GM19043 (cell line): ENCODE results near the gene STRIP1.
"Not testable (repeated sequence)": the region's sequence is repeated elsewhere in the genome, so short reads cannot be mapped to it uniquely, and the experiment has no call there.

ENCODE experiments used
- ATAC-seq: cut with Tn5 transposase; IDR thresholded peaks from one replicate; pipeline ENCODE4 v1.9.1; 2021; ENCODE audit warnings: low read depth; ENCODE audit not compliant: unreplicated experiment

STRIP1 gene

DNA sequence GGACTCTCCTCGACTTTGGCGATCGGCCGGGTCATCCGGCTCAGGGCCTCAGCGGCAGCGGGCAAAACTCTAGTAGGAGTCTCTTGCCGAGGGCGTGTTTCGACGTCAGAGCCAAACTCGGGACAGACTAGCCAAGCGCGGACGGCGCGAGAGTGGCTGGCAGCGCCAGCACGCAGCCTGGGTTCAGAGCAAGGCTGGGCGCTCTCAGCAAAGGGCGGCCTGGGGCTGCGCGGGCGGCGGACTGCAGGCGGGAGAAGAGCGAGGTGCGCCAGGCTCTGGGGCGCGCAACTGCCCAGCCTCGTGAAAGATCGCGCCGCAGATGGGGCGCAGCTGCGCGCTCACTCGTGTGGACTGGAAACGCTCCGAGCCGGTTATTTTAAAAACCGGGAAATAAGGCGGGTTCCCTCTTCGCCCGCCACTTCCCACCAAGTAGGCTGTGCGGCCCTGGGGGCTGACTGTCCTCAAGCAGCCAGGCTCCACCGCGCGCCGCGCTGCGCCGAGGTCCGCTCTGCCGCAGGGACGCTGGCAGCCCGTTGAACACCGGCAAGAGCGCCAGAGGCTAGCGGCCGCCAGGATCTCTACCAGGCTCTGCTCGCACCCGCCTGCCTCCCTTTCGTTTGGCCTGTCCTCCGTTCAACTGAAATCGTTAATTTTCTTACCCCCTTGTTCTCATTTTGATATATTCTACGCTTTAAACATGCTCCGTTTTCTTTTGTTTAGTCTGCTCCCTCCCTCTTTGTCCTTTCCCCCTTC lies 33.6 kb downstream of the STRIP1 start:
- no peak for ATAC-seq

DNA sequence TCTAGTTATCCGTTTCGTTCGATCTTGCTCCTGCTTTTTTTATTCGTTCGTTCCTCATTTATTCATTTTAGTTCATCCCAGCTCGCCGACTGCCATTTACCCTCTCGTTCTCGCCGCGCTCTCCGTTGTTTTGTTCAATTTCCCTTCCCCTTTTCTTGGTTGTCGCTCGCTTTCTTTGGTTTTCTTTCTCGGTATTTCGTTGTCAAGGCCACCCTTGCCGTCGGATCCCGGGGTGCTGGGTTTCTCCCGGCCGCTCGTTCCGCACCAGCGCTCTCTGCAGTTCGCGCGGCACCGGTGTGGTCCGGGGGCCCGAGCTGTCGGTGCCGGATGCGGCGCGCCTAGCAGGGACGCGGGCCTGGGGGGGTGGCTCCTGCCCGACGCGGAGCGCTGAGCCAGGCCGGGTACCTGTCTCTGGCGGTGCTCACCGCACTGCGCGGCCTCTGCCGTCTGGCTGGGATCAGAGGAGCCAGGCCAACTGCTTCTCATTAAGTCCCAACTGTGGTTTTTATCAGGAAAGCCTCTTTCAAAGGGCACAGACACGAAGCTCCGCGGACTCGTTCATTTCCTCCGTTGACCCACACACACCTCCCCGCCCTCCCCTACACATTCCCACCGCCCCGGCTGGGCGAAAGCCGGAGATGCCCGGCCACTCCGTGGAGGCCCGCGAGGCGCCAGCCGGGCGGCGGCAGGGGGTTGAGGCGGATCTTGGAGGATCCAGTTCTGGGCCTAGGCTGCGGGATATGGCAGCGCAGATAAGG lies 34.4 kb downstream of the STRIP1 start:
- ATAC-seq, result no peak

- no peak for ATAC-seq
These were observed 35.2 kb downstream of the STRIP1 start for GRCh38 chr1:110069404-110070281.

DNA sequence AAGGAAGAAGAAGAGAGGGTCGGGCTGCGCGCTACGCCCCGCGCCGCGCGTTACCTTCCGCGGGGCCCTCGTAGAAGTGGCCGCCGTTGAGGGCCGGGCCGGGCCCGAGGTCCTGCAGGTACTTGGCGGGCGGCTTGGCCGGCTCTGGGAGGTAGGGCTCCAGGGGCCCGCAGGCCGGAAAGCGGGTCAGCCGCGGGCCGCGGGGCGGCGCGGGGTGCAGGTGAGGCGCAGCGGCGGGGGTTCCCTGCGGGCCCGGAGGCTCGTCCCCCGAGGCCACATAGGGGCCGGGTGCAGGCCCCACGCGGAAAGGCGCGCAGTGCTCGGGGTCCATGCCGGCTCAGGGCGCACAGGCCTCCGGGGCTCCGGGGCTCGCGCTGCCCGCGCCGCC lies 35.9 kb downstream of the STRIP1 start:
- no peak for ATAC-seq

- no peak for ATAC-seq
These were observed 36.3 kb downstream of the STRIP1 start, which contains the start of gene ALX3 for GRCh38 chr1:110070671-110071242. TSS of gene ALX3 (minus strand) at chr1:110070672. CDS start at chr1:110070612, 60 bp downstream.

DNA sequence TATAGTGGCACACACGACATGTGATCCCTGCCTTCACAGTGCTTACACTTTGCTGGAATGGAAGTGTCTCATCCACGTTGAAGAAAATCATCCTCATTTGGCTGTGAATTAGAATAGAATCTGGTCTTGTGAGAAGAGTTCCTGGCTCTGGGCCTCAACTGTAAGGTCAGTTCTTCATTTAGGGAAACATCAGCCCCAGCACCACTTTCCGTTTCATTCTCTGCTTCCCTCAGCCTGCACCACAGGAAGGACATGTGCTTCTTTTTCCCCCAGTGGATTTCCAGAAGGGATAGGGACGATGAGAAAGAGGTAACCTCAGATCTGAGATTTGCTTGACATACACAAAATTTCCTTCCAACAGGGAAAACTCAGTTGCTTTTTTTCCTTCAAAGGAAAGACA lies 39.7 kb downstream of the STRIP1 start:
- no peak for ATAC-seq

DNA sequence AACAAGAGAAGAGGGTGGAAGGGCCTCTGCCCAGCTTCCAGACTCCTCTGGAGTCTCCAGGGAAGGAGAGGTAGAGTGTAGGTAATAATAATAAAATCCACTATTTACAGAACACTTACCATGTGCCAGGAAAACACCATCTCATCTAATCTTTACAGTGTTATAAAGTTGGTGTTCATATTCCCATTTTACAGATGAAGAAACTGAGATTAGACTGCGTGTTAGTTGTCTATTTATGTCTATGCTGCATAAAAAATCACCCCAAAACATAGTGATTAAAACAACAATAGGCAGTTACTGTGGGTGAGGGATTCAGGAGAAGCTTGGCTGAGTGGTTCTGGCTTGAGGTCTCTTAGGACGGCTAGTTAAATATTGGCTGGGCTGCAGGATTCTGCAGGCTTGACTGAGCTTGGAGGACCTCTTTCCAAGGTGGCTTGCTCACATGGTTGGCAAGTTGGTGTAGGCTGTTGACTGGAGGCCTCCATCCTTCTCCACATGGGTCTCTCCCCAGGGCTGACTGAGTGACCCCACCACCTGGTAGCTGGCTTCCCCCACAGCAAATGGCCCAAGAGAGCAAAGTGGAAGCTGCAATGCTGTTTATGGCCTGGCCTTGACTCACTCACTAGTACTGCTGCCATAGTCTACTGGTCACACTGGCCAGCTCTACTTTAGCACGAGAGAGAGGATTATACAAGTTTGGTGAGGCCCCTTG lies 42.5 kb downstream of the STRIP1 start:
- ATAC-seq, result no peak

GRCh38 chr1:110079995-110080394 lies 45.6 kb downstream of the STRIP1 start:
- ATAC-seq, result not testable (repeated sequence)

- no peak for ATAC-seq
These were observed 46.6 kb downstream of the STRIP1 start for GRCh38 chr1:110081061-110081460.

GRCh38 chr1:110082477-110082876 lies 48.1 kb downstream of the STRIP1 start:
- ATAC-seq, result no peak

- ATAC-seq, result no peak
These were observed 48.8 kb downstream of the STRIP1 start for GRCh38 chr1:110083061-110083865.

- ATAC-seq, result no peak
These were observed 49.4 kb downstream of the STRIP1 start for GRCh38 chr1:110083866-110084226.

DNA sequence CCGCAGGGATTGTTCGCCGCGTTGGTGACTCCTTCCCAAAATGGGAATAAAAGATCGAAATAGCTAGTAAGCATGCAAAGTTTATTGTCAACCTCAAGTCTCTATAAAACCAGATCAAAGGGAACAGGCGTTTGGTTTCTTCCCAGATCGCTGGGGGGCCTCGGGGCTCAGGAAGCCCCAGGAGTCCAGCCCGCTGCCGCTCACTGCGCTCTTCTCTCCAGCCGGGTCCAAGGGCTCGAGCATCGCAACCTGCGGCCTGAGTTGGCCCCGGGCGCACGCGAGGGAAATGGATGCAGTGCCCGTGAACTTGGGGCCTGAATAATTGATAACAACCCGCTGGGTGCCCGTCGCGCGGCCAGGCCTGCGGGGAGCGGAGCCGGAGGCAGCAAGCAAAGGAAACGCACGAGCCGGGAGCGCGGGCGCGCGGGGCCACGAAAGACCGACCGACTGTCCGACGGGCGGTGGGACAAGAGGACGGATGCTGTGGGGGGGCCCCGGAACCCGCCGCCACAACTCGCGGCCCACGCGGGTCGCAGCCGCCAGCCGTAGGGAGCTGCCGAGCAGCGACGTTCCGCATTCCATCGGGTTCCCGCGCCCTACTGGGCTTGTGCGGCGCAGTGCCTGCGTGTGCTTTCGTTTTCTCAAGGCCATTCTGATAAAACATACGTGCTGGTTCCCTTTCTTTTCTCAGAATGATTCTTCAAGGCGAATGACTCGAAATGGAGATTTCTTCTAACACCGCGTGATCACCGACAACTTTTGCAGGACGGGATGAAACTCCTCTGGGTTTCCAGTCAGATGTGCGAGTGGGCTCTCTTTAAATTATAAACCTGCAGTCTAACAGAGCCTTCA lies 50.0 kb downstream of the STRIP1 start:
- ATAC-seq, result no peak

GRCh38 chr1:110085671-110086070 lies 51.2 kb downstream of the STRIP1 start:
- no peak for ATAC-seq

DNA sequence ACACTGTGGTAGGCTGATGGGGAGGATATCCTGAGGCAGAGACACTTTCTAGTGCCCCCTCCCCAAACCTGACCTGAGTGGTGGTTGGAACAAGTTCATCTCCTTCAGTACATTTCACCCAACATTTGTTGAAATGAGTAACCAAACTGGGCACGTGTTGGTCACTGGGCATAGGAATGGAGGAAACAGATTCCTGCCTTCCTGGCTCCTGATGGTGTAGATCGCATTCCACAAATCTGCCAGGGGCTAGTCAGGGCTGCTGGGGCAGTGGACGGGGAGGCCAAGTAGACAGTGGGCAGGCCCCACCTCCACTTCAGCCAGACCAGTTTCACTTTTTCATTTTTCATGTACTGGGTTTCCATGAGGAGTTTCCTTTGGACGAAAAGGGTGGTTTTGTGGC lies 52.5 kb downstream of the STRIP1 start:
- no peak for ATAC-seq

- peak; percentile 48 for ATAC-seq
These were observed 53.7 kb downstream of the STRIP1 start for GRCh38 chr1:110087812-110088738.

GRCh38 chr1:110088739-110089316 lies 54.4 kb downstream of the STRIP1 start:
- no peak for ATAC-seq
